ENCODE data around the gene TPRKB. TPM values are rescaled to one million over a fixed set of nuclear protein-coding genes. Genes with fewer than 3 reads are reported as not detected.

The TPRKB gene
- total RNA-seq, 1 experiment from 2014 or later = 44.7 TPM

- Histone ChIP-seq H3K79me2 (ENCODE audit: insufficient read depth, low read length) (no peaks in the 10 kb centered on the region), H3K9ac (ENCODE audit: extremely low read depth, insufficient read length, low read length) (no peak overlapping the region), H3K23ac (ENCODE audit: insufficient read length, low read depth, low read length) (no peak overlapping the region), H2BK12ac (ENCODE audit: insufficient read length, low read depth, low read length) (no peak overlapping the region), H2AFZ (ENCODE audit: low read length) (no peak overlapping the region), H3K9me3 (ENCODE audit: control insufficient read depth, low read depth, low read length) (no peaks in the 10 kb centered on the region), H3K4me2 (ENCODE audit: insufficient read depth, insufficient read length, low read length) (no peak overlapping the region), H3K27ac (ENCODE audit: insufficient read length, low read depth, low read length) (no peak overlapping the region), H3K14ac (ENCODE audit: insufficient read depth, low read length) (no peak overlapping the region), H3K23me2 (ENCODE audit: insufficient read length, low read depth, low read length, poor library complexity, severe bottlenecking) (no peaks in the 10 kb centered on the region), H3K4ac (ENCODE audit: low read depth, low read length) (no peak overlapping the region), H2BK5ac (ENCODE audit: insufficient read length, low read length) (no peak overlapping the region), H3K79me1 (ENCODE audit: insufficient read depth, low read depth, low read length, poor library complexity, severe bottlenecking) (no peaks in the 10 kb centered on the region), H3K18ac (ENCODE audit: insufficient read length, low read depth, low read length) (no peak overlapping the region), H4K20me1 (ENCODE audit: control insufficient read depth, insufficient read depth, insufficient read length) (no peaks in the 10 kb centered on the region), H4K8ac (replicated peaks; ENCODE audit: insufficient read length, low read depth, low read length) (no peak overlapping the region), H2BK120ac (ENCODE audit: low read depth, low read length, poor library complexity, severe bottlenecking) (no peak overlapping the region), H3T11ph (ENCODE audit: low read length) (no peak overlapping the region), H2AK5ac (ENCODE audit: insufficient read length, low read length) (no peak overlapping the region), H4K5ac (ENCODE audit: insufficient read length, low read depth, low read length) (no peak overlapping the region), H3K4me1 (ENCODE audit: insufficient read depth, low read length) (no peaks in the 10 kb centered on the region), H2BK15ac (ENCODE audit: low read depth, low read length) (no peak overlapping the region), H2BK20ac (ENCODE audit: low read depth, low read length, poor library complexity, severe bottlenecking) (no peak overlapping the region), H3K56ac (ENCODE audit: insufficient read length, low read depth, low read length) (no peak overlapping the region), H3K27me3 (ENCODE audit: insufficient read depth, low read length) (no peaks in the 10 kb centered on the region; the same call in 1 of the 2 replicates), H4K91ac (ENCODE audit: insufficient read length, low read depth, low read length) (no peak overlapping the region)
- H3K36me3 Mint-ChIP-seq (ENCODE audit: insufficient read depth in 1 of 3, low read depth in 3 of 3) = no peaks in the 10 kb centered on the region
- no peak overlapping the region for H3K4me3 Mint-ChIP-seq
- DNase-seq = no peak
- H3K27ac Mint-ChIP-seq = no peak overlapping the region
- peaks cover 0 to 6% of the 10 kb centered on the region in 2 experiments; a peak in 2 of 5 replicates for H3K9me3 Mint-ChIP-seq
- TF ChIP-seq, protein P1, sequence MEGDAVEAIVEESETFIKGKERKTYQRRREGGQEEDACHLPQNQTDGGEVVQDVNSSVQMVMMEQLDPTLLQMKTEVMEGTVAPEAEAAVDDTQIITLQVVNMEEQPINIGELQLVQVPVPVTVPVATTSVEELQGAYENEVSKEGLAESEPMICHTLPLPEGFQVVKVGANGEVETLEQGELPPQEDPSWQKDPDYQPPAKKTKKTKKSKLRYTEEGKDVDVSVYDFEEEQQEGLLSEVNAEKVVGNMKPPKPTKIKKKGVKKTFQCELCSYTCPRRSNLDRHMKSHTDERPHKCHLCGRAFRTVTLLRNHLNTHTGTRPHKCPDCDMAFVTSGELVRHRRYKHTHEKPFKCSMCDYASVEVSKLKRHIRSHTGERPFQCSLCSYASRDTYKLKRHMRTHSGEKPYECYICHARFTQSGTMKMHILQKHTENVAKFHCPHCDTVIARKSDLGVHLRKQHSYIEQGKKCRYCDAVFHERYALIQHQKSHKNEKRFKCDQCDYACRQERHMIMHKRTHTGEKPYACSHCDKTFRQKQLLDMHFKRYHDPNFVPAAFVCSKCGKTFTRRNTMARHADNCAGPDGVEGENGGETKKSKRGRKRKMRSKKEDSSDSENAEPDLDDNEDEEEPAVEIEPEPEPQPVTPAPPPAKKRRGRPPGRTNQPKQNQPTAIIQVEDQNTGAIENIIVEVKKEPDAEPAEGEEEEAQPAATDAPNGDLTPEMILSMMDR (conservative IDR thresholded peaks at IDR 0.05) = no peak
- H3K27me3 Mint-ChIP-seq (ENCODE audit: low read depth) = peaks cover 73% of the 10 kb centered on the region
- H3K4me1 Mint-ChIP-seq = peaks cover 11 to 12% of the 10 kb centered on the region in 2 experiments
- WGBS (ENCODE audit: extremely low coverage, insufficient read length, low lambda C conversion rate) = no CpG with 5 or more reads among the region's 3 CpGs
Observed at GRCh38 chr2:73707636-73708035, 29.5 kb downstream of the TPRKB start.

All from H9 (cell line).